Mammary epithelial cell (primary cell): ENCODE results near the gene TLE2.

ENCODE experiments used
- EZH2 ChIP-seq: IDR thresholded peaks from 2 replicates; pipeline ENCODE4 v1.6.1; 2012; ENCODE audit warnings: low read length, inconsistent platforms, borderline replicate concordance
- TF ChIP-seq, protein P1 (sequence below), 2 donors: IDR thresholded peaks in 1 of 2; conservative IDR thresholded peaks in 1 of 2; 2 replicates each; pipeline ENCODE4 v1.5.1; 2011 to 2012; ENCODE audit warnings: inconsistent platforms in 2 of 2, low read length in 2 of 2, mild to moderate bottlenecking in 2 of 2, control low read depth in 1 of 2, low read depth in 1 of 2; ENCODE audit not compliant: insufficient read depth in 1 of 2; ENCODE audit errors: extremely low read depth in 1 of 2

DNA sequence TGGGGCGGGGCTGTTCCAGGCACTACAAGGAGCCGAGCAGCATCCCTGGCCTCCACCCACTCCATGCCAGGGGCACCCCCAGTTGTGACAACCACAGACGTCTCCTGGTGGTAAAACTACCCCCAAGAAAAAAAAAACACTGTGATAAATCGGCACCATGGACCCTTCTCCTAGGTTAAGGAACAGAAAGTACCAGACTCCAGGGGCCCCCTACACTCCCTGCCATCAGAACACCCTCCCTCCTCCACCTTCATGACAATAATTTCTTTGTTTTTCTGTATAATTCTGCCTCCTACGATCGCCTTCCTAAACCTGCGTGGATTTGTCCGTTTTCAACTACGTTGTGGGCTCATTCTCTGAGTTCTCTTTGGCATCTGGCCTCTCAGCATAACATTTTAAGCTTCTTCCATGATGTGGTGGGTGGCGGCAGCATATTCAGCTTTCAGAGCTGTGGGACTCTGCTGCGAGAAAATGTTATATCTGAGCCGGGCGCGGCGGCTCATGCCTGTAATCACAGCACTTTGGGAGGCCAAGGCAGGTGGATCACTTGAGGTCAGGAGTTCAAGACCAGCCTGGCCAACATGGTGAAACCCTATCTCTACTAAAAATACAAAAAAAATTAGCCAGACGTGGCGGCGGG is 8.6 kb downstream of the TLE2 start:
- TF ChIP-seq, protein P1, sequence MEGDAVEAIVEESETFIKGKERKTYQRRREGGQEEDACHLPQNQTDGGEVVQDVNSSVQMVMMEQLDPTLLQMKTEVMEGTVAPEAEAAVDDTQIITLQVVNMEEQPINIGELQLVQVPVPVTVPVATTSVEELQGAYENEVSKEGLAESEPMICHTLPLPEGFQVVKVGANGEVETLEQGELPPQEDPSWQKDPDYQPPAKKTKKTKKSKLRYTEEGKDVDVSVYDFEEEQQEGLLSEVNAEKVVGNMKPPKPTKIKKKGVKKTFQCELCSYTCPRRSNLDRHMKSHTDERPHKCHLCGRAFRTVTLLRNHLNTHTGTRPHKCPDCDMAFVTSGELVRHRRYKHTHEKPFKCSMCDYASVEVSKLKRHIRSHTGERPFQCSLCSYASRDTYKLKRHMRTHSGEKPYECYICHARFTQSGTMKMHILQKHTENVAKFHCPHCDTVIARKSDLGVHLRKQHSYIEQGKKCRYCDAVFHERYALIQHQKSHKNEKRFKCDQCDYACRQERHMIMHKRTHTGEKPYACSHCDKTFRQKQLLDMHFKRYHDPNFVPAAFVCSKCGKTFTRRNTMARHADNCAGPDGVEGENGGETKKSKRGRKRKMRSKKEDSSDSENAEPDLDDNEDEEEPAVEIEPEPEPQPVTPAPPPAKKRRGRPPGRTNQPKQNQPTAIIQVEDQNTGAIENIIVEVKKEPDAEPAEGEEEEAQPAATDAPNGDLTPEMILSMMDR (conservative IDR thresholded peaks at IDR 0.05 in 1 of 2, IDR thresholded peaks at IDR 0.05 in 1 of 2; ENCODE audit: extremely low read depth in 1 of 2, insufficient read depth in 1 of 2, low read depth in 1 of 2, low read length in 2 of 2): no peak
- TF ChIP-seq EZH2: no peak
